ENCODE measurements around the gene DPF3.

DNA sequence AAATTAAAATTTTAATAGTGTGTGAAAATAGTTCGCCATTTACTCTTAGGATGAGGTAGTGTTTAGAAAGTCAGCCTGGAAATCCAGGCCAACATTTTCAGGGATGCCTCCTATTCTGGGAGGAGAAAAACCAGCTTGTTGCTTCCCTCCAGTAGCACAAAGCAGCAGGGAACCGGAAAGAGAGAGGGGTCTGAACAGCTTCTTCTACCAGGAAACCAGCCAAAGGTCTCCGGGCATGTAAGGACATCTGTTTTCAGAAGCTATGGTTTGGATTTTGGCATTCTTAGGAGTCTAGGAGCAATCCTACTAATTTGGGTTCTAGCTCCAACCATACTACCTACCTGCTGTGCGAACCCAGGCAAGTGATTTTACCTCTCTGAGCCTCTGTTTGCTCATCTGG, 85.3 kb downstream of the DPF3 start:
- TF ChIP-seq NPAS2 (CRISPR knock-in tag; IDR thresholded peaks at IDR 0.05; ENCODE audit: borderline replicate concordance) (no peak), CEBPB (IDR thresholded peaks at IDR 0.05) (no peak), ZNF302 (CRISPR knock-in tag; IDR thresholded peaks at IDR 0.05) (no peak), POLR2A (IDR thresholded peaks at IDR 0.05; ENCODE audit: low read length) (no peak), RFX5 (IDR thresholded peaks at IDR 0.05) (no peak), ZFP36 (IDR thresholded peaks at IDR 0.05; ENCODE audit: borderline replicate concordance, partially characterized antibody) (no peak), MAZ (IDR thresholded peaks at IDR 0.05; ENCODE audit: borderline replicate concordance, low read depth, low read length) (no peak)
- TF ChIP-seq, protein P1, sequence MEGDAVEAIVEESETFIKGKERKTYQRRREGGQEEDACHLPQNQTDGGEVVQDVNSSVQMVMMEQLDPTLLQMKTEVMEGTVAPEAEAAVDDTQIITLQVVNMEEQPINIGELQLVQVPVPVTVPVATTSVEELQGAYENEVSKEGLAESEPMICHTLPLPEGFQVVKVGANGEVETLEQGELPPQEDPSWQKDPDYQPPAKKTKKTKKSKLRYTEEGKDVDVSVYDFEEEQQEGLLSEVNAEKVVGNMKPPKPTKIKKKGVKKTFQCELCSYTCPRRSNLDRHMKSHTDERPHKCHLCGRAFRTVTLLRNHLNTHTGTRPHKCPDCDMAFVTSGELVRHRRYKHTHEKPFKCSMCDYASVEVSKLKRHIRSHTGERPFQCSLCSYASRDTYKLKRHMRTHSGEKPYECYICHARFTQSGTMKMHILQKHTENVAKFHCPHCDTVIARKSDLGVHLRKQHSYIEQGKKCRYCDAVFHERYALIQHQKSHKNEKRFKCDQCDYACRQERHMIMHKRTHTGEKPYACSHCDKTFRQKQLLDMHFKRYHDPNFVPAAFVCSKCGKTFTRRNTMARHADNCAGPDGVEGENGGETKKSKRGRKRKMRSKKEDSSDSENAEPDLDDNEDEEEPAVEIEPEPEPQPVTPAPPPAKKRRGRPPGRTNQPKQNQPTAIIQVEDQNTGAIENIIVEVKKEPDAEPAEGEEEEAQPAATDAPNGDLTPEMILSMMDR (IDR thresholded peaks at IDR 0.05): no peak
- TF ChIP-seq, protein P2, sequence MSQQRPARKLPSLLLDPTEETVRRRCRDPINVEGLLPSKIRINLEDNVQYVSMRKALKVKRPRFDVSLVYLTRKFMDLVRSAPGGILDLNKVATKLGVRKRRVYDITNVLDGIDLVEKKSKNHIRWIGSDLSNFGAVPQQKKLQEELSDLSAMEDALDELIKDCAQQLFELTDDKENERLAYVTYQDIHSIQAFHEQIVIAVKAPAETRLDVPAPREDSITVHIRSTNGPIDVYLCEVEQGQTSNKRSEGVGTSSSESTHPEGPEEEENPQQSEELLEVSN (IDR thresholded peaks at IDR 0.05; ENCODE audit: borderline replicate concordance, low read depth): no peak

Data from A549 (cell line).